ENCODE results near the gene CALML6.
A peak's percentile ranks its signal among the peaks of the same experiment; 100 is the strongest.

The CALML6 gene

DNA sequence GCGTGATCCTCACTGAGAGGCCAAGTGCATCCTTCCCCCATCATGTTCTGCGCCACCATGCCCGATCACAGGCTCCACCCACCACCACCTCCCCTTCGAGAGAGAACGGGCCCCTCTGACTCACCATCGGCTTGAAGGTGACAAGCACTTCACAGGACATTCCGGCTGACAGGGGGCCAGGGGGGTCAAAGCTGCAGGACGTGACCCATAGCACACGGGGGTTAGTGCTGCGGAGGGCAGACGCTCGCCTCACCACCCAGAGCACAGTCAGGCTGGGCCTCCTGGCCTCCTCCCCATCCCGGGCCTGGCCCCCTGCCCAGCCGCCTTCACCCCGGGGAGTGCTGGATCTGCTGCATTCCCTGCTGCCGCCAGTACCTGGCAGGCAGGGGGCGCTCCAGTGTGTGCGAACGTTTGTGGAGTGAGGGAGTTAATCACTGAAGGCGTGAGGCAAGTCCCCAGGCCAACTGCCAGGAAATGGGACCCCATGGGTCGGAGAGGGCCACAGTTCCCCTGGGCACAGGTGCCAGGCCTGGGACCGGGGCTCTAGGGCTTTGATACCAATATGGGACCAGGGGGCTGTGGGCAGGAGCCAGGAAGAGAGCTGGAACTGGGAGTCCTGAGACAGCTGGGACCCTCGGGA, 44.9 kb downstream of the CALML6 start:
- H3K4me3 ChIP-seq (ENCODE audit: low read depth, low read length), result no peak overlapping the region
- TF ChIP-seq, protein P1, sequence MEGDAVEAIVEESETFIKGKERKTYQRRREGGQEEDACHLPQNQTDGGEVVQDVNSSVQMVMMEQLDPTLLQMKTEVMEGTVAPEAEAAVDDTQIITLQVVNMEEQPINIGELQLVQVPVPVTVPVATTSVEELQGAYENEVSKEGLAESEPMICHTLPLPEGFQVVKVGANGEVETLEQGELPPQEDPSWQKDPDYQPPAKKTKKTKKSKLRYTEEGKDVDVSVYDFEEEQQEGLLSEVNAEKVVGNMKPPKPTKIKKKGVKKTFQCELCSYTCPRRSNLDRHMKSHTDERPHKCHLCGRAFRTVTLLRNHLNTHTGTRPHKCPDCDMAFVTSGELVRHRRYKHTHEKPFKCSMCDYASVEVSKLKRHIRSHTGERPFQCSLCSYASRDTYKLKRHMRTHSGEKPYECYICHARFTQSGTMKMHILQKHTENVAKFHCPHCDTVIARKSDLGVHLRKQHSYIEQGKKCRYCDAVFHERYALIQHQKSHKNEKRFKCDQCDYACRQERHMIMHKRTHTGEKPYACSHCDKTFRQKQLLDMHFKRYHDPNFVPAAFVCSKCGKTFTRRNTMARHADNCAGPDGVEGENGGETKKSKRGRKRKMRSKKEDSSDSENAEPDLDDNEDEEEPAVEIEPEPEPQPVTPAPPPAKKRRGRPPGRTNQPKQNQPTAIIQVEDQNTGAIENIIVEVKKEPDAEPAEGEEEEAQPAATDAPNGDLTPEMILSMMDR (IDR thresholded peaks at IDR 0.05; ENCODE audit: low read depth, low read length), result peak; percentile 69

DNA sequence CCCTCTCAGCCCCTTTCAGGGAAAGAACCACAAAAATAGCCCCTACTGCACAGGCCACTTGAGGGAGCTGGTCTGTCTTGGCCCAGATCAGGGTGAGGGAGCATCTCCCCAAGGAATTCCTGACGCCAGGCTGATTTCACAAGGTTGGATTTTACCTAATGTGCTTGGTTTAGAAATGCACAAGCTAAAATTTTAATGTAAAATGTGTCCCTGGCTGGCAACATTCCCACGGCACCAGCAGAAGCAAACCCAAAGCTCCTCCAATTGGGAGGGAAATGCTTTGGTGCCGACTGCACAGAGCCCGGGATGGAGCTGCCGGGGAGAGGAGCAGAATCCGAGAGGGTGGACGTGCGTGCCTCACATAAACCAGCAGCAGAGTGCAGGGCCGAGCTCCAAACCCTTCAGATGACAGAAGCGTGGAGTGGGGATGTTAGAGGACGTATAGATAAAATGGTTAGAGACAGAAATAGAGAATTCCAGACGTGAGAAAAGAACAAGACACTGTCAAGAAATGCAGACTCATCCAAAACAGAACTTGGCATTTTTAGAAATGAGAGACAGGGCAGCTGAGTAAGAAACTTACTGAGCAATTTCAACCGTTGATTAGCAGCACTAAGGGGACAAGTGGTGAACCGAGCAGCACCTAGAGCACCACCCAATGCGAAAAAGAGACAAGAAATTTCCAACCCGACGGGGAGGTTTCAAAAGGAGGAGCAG, 45.6 kb downstream of the CALML6 start:
- TF ChIP-seq, protein P1 (IDR thresholded peaks at IDR 0.05; ENCODE audit: low read depth, low read length), result no peak
- H3K4me3 ChIP-seq (ENCODE audit: low read depth, low read length), result no peak overlapping the region

DNA sequence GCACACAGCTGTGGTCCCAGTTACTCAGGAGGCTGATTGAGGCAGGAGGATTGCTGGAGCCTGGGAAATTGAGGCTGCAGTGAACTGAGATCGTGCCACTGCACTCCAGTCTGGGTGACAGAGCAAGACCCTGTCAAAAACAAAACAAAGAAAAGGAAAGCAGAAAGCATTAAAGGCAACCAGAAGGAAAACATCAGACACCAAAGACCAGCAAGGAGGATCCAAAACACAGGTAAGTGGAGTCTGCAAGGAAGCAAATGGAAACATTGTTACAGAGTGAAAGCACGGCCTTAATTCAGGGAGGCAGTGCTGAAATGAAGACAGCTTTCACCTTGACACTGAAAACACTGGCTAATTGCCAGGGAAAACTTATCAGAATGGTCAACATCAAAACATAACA, 47.7 kb downstream of the CALML6 start:
- TF ChIP-seq, protein P1 (IDR thresholded peaks at IDR 0.05; ENCODE audit: low read depth, low read length), result no peak
- H3K4me3 ChIP-seq (ENCODE audit: low read depth, low read length), result no peak overlapping the region

DNA sequence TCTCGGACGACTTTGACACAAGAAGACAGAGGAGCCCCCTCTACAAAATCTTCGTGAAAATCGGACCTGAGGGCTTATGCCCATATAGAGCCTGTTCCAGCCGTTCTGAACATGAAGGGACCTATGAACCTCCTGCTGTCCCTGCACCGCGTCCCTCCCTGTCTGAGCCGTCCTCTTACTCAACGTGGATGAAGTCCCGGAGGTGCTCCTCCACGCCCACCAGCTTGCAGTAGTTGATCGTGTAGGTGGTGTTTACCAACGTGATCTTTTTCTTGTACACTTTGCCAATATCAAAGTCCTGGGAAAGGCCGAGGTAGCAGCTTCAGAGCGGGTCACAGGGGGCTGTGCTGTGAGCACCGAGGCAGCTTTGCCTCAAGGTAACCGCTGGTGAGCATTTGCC, 48.5 kb downstream of the CALML6 start:
- H3K4me3 ChIP-seq (ENCODE audit: low read depth, low read length), result no peak overlapping the region
- TF ChIP-seq, protein P1 (IDR thresholded peaks at IDR 0.05; ENCODE audit: low read depth, low read length), result no peak

DNA sequence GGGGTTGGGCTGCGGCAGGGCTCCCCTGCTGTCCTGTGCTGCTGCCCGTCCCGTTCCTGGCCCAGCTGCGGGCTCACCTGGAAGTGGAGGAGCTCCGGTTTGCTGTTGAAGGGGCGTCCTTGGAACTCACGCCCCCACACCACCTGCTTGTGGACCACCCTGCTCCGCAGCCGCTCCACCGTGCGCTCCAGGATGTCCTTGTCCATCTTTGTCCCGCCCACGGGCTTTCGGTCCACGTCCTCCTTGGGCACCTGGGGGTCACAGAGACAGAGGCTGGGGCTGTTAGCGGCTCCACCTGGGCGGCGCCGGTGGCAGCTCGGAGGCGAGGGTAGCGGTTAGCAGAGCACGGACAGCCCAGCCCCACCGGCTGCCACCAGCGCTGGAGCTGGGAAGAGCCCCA, 49.8 kb downstream of the CALML6 start:
- TF ChIP-seq, protein P1 (IDR thresholded peaks at IDR 0.05; ENCODE audit: low read depth, low read length), result no peak
- H3K4me3 ChIP-seq (ENCODE audit: low read depth, low read length), result no peak overlapping the region

DNA sequence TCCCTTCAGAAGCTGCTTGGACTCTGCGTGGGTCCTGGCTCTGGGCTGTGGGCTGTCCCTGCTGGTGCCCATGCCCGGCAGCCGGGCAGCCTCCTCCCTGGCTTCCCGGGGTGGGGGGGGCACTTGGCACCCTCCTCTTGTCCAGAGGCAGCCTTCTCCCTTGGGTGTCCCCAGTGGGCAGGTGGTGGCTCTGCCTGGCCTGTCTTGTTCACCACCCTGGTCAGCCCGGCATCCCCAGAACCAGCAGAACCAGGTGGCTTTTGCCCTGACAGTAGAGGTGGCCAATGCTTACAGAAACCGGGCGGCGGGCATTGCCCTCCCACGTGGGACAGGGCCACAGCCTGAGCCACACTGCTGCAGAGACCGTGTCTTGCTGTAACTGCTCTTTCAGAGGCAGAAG, 50.5 kb downstream of the CALML6 start:
- H3K4me3 ChIP-seq (ENCODE audit: low read depth, low read length), result no peak overlapping the region
- TF ChIP-seq, protein P1 (IDR thresholded peaks at IDR 0.05; ENCODE audit: low read depth, low read length), result no peak

DNA sequence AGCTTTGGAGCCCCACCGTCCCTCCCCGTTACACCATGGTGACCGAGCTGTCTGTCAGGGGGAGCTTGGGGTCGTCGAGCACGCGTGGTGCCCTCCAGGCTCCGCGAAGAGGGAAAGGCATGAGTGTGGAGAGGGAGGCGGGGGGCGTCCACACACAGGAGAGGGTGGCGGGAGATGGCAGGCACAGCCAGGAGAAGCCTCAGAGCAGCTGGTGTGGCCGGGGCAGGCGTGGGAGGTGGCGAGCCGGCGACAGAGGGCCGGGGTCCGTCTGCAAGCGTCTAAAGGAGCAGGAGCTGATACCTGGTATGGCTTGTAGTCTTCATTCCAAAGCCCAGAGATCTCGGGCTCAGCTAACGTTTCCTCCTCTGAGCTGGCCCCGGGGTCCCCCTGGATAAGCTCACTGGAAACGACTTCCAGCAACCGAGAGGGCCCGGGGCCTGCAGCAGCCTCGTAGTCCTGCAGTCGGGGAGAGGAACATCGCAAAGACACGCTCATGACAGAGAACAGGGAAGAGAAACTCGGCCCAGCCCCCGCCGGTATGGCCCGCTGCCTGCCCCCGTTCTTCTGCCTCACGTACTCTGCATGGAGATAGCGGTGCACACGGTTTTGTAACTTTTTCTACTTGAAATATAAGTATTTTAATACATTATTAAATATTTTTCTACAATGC, 51.1 kb downstream of the CALML6 start:
- TF ChIP-seq, protein P1 (IDR thresholded peaks at IDR 0.05; ENCODE audit: low read depth, low read length), result no peak
- H3K4me3 ChIP-seq (ENCODE audit: low read depth, low read length), result no peak overlapping the region
